WTC11 (cell line): ENCODE measurements around the gene PRDM9.

Source experiments
- ATF3 ChIP-seq: sonication (generic); formaldehyde crosslinking; conservative IDR thresholded peaks from 2 replicates; pipeline ENCODE4 v1.8.1; 2022; ENCODE audit warnings: mild to moderate bottlenecking, missing genetic modification reagents
- CTCF ChIP-seq: fragments of 200-600 bp; IDR thresholded peaks from 2 replicates; pipeline ENCODE4 v1.8.0; 2022; ENCODE audit warnings: antibody characterized with exemption
- E2F4 ChIP-seq: sonication (generic); formaldehyde crosslinking; IDR thresholded peaks from 2 replicates; pipeline ENCODE4 v1.8.1; 2022; ENCODE audit warnings: low read depth, mild to moderate bottlenecking, moderate library complexity, missing genetic modification reagents, borderline replicate concordance
- FOXP1 ChIP-seq: sonication (generic); formaldehyde crosslinking; IDR thresholded peaks from 2 replicates; pipeline ENCODE4 v1.8.0; 2022; ENCODE audit warnings: missing genetic modification reagents, mild to moderate bottlenecking, moderate library complexity, borderline replicate concordance
- MAX ChIP-seq: sonication (generic); formaldehyde crosslinking; IDR thresholded peaks from 2 replicates; pipeline ENCODE4 v1.8.0; 2022; ENCODE audit warnings: mild to moderate bottlenecking, missing genetic modification reagents
- MXD4 ChIP-seq: fragments of 250-450 bp; sonication (Bioruptor Pico); IDR thresholded peaks from 2 replicates; pipeline ENCODE4 v1.8.0; 2021; ENCODE audit warnings: mild to moderate bottlenecking, moderate library complexity, borderline replicate concordance
- SOX15 ChIP-seq: fragments of 250-450 bp; sonication (Bioruptor Pico); IDR thresholded peaks from 2 replicates; pipeline ENCODE4 v1.9.0; 2021; ENCODE audit warnings: mild to moderate bottlenecking
- SP1 ChIP-seq: sonication (generic); formaldehyde crosslinking; conservative IDR thresholded peaks from 2 replicates; pipeline ENCODE4 v1.8.1; 2022; ENCODE audit warnings: missing genetic modification reagents
- USF1 ChIP-seq: sonication (generic); formaldehyde crosslinking; IDR thresholded peaks from 2 replicates; pipeline ENCODE4 v1.8.0; 2022; ENCODE audit warnings: mild to moderate bottlenecking, missing genetic modification reagents

- no peak for TF ChIP-seq CTCF
- no peak for TF ChIP-seq SP1 (CRISPR knock-in tag)
- TF ChIP-seq MXD4 = no peak
- TF ChIP-seq E2F4 = no peak
- TF ChIP-seq FOXP1 (CRISPR knock-in tag) = no peak
- no peak for TF ChIP-seq USF1 (CRISPR knock-in tag)
- no peak for TF ChIP-seq ATF3 (CRISPR knock-in tag)
- no peak for TF ChIP-seq SOX15 (CRISPR knock-in tag)
- no peak for TF ChIP-seq MAX
Measured at GRCh38 chr5:23528677-23529076, 21.3 kb downstream of the PRDM9 start.
